GM12891 (cell line): ENCODE measurements around the gene MAMSTR.

ENCODE experiments used
- PAX5 ChIP-seq: IDR thresholded peaks from 2 replicates; pipeline ENCODE4 v1.6.1; 2011; ENCODE audit warnings: low read length, moderate library complexity, mild to moderate bottlenecking; ENCODE audit not compliant: insufficient read depth, severe bottlenecking
- POLR2A ChIP-seq: IDR thresholded peaks from 2 replicates; pipeline ENCODE4 v1.6.1; 2011; ENCODE audit warnings: low read depth, low read length, control low read depth
- POLR2AphosphoS5 ChIP-seq: IDR thresholded peaks from 2 replicates; pipeline ENCODE4 v1.6.1; 2011; ENCODE audit warnings: low read depth, low read length, control low read depth
- POU2F2 ChIP-seq: IDR thresholded peaks from 2 replicates; pipeline ENCODE4 v1.6.1; 2011; ENCODE audit warnings: low read depth, mild to moderate bottlenecking, control low read depth, low read length, moderate library complexity
- SPI1 ChIP-seq: IDR thresholded peaks from 2 replicates; pipeline ENCODE4 v1.6.1; 2011; ENCODE audit warnings: low read depth, low read length, control low read depth
- TAF1 ChIP-seq: IDR thresholded peaks from 2 replicates; pipeline ENCODE4 v1.6.1; 2011; ENCODE audit warnings: low read depth, low read length, control low read depth

GRCh38 chr19:48746110-48746509 is 26.6 kb upstream of the MAMSTR start:
- TF ChIP-seq PAX5 (no peak), POLR2A (no peak), POLR2AphosphoS5 (no peak), SPI1 (no peak), TAF1 (no peak), POU2F2 (no peak)
